K562 (cell line): Measurements from ENCODE around the gene CPNE6. TPM values are rescaled to one million over a fixed set of nuclear protein-coding genes. Genes with fewer than 3 reads are reported as not detected.
A peak's percentile ranks its signal among the peaks of the same experiment; 100 is the strongest.

ENCODE experiments used
- ATF1 ChIP-seq, 2 experiments: fragments of 450-650 bp in 1 of 2; IDR thresholded peaks; 2 replicates each; pipeline ENCODE4 v1.6.1; 2016; ENCODE audit warnings: missing compliant biosample characterization in 1 of 2, missing genetic modification characterization in 1 of 2
- CCNT2 ChIP-seq: IDR thresholded peaks from 2 replicates; pipeline ENCODE4 v1.6.1; 2011; ENCODE audit warnings: borderline replicate concordance, low read depth, mild to moderate bottlenecking, moderate library complexity, mixed read lengths, low read length; ENCODE audit not compliant: insufficient read length; ENCODE audit errors: extremely low read depth
- HNRNPH1 ChIP-seq: fragments of 200-400 bp; formaldehyde crosslinking; optimal IDR thresholded peaks from 2 replicates; pipeline ENCODE3; 2017; ENCODE audit warnings: low read depth, mild to moderate bottlenecking, low read length, moderate library complexity
- MAZ ChIP-seq, 2 experiments: fragments of 450-650 bp in 1 of 2; sonication (generic) in 1 of 2; formaldehyde crosslinking; IDR thresholded peaks in 1 of 2; conservative IDR thresholded peaks in 1 of 2; 2 replicates each; pipeline versions ENCODE4 v1.4.0 to v1.5.0; 2020; ENCODE audit warnings: mild to moderate bottlenecking in 1 of 2, missing genetic modification reagents in 1 of 2
- NFYB ChIP-seq: IDR thresholded peaks from 2 replicates; pipeline ENCODE4 v1.6.1; 2011; ENCODE audit warnings: mild to moderate bottlenecking, moderate library complexity; ENCODE audit not compliant: insufficient read length; ENCODE audit errors: extremely low read depth
- NRF1 ChIP-seq, 2 experiments: fragments of 450-650 bp; IDR thresholded peaks in 1 of 2; conservative IDR thresholded peaks in 1 of 2; 2 replicates each; pipeline ENCODE4 v1.6.1; 2014; ENCODE audit warnings: mild to moderate bottlenecking in 2 of 2
- PHTF2 ChIP-seq: fragments of 250-450 bp; sonication (Bioruptor Pico); IDR thresholded peaks from 2 replicates; pipeline ENCODE4 v1.5.0; 2021; ENCODE audit warnings: mild to moderate bottlenecking
- PTRF ChIP-seq: fragments of 450-650 bp; IDR thresholded peaks from 2 replicates; pipeline ENCODE4 v1.6.1; 2016; ENCODE audit warnings: mild to moderate bottlenecking, missing genetic modification characterization, missing compliant biosample characterization
- RNF2 ChIP-seq: sonication (generic); IDR thresholded peaks from 2 replicates; pipeline ENCODE4 v1.6.1; 2016
- SAFB ChIP-seq: fragments of 200-400 bp; formaldehyde crosslinking; IDR thresholded peaks from 2 replicates; pipeline ENCODE4 v1.6.1; 2017; ENCODE audit warnings: low read depth, low read length, borderline replicate concordance
- TAF9B ChIP-seq: fragments of 450-650 bp; IDR thresholded peaks from 2 replicates; pipeline ENCODE4 v1.6.1; 2018; ENCODE audit warnings: mild to moderate bottlenecking; ENCODE audit not compliant: partially characterized antibody
- THAP12 ChIP-seq: fragments of 250-450 bp; sonication (Bioruptor Pico); IDR thresholded peaks from 2 replicates; pipeline ENCODE4 v1.9.0; 2021; ENCODE audit warnings: mild to moderate bottlenecking, inconsistent platforms
- YY1 ChIP-seq, 3 experiments: IDR thresholded peaks; 2 replicates each; pipeline ENCODE4 v1.6.1; 2011; ENCODE audit warnings: low read length in 2 of 3, mild to moderate bottlenecking in 2 of 3, moderate library complexity in 2 of 3, borderline replicate concordance in 1 of 3, control low read depth in 1 of 3, low read depth in 1 of 3; ENCODE audit not compliant: insufficient read depth in 3 of 3, insufficient replicate concordance in 2 of 3, control insufficient read depth in 1 of 3, insufficient read length in 1 of 3; ENCODE audit errors: extremely low read depth in 1 of 3
- ZBTB17 ChIP-seq: fragments of 450-650 bp; formaldehyde crosslinking; IDR thresholded peaks from 2 replicates; pipeline ENCODE4 v1.4.0; 2020; ENCODE audit warnings: mild to moderate bottlenecking
- ZKSCAN8 ChIP-seq: fragments of 200-800 bp; sonication (Bioruptor generic); IDR thresholded peaks from 2 replicates; pipeline ENCODE4 v1.6.1; 2016; ENCODE audit warnings: missing genetic modification characterization, missing compliant biosample characterization
- ZNF277 ChIP-seq: fragments of 250-450 bp; sonication (Bioruptor Pico); IDR thresholded peaks from 2 replicates; pipeline ENCODE4 v1.8.0; 2022; ENCODE audit warnings: inconsistent platforms, mild to moderate bottlenecking, moderate library complexity, borderline replicate concordance
- ZNF589 ChIP-seq: fragments of 200-800 bp; sonication (Bioruptor generic); IDR thresholded peaks from 2 replicates; pipeline ENCODE4 v1.6.1; 2016; ENCODE audit warnings: low read depth, missing genetic modification characterization, missing compliant biosample characterization
- ZNF707 ChIP-seq: fragments of 250-450 bp; sonication (Bioruptor Pico); conservative IDR thresholded peaks from 2 replicates; pipeline ENCODE4 v1.8.0; 2022; ENCODE audit warnings: inconsistent platforms, mild to moderate bottlenecking, moderate library complexity
- polyA plus RNA-seq, 8 experiments: library from polyadenylated mRNA; depleted of rRNA in 4 of 8; stranded (reverse) in 5 of 8; unstranded in 3 of 8; fragments of >200 nt; fragmentation: Nextera tagmentation in 2 of 8; fragmentation: Illumina TruSeq in 1 of 8; extraction: Ambion mirVana in 2 of 8; extraction: Trizol in 1 of 8; gene quantifications; 2 replicates each; pipeline versions ENCODE4 v1.2.1 to v1.2.3, GENCODE V29; 2011 to 2014; ENCODE audit warnings: inconsistent platforms in 1 of 8, missing spikeins in 1 of 8
- total RNA-seq, 7 experiments: library from RNA; depleted of rRNA in 6 of 7; stranded (reverse); fragments of >200 nt in 6 of 7; fragmentation: Illumina TruSeq in 2 of 7; extraction: Trizol in 2 of 7; gene quantifications; 2 replicates each; pipeline versions ENCODE4 v1.2.1 to v1.2.3, GENCODE V29; 2011 to 2021; ENCODE audit warnings: low replicate concordance in 1 of 7
- TF ChIP-seq, protein P1 (sequence below): fragments of 450-650 bp; conservative IDR thresholded peaks from 2 replicates; pipeline ENCODE4 v1.6.1; 2016; ENCODE audit warnings: missing genetic modification characterization, low read depth, mild to moderate bottlenecking, missing compliant biosample characterization, moderate library complexity

CPNE6 gene
- total and polyA plus RNA-seq, 9 of the 15 experiments (the other 6 are each of a cell fraction or from before 2014, with no cell fraction given), result not detected

DNA sequence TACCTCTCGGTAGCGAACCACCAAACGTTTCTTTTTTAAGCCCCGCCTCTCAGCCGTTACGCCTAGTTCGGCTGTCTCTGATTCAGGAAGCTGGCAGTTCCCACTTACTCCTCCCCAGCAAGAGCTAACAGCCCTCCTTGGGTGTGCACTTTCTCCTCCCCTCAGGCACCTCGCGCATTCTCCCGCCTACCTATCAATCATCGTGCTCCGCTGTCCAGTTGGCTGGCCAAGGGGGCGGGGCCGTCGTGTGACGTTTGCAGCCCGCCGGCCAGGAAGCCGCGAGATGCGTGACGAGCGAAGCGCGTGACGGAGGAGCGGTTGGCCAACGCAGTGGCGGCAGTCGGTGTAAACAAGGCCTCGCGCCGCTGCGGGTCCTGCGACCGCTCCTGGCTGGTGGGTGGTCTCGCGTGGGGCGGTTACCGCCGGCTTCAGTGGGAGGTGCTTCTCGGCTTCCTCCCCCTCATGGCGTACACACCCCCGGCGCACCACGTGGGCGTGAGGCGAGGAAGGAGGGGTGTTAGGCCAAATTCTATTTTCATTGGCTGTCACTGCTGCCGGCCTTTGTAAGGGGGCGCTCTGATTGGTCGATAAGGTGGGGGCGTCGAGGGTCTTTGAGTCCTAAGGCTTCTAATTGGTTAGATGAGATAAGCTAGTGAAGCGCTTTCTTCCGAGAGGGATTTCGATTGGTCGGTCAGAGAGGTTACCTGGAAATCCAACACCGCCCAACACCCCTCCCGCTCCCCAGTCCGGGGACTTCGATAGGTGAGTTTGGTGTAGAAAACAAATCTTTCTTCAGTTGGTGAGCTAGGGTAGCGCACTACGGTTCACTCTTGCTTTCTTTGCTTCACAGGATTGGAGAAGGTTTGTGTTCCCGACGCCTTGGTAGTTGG lies 43.4 kb downstream of the CPNE6 start, which contains the start of the genes DCAF11 and NRL (continued):
- TF ChIP-seq THAP12 (CRISPR knock-in tag), result 0 out of 2 replicates have a peak, but pooled peaks have one; percentile 18
- no peak for TF ChIP-seq HNRNPH1
- peak; percentile 15; the same call in 1 of the 2 replicates for TF ChIP-seq ZBTB17 (CRISPR knock-in tag)
- peak; percentile 91 for TF ChIP-seq SAFB
- TF ChIP-seq ZNF589, result no peak
- TF ChIP-seq ZNF707, result no peak
- TF ChIP-seq RNF2, result peak; percentile 37; the same call in 1 of the 2 replicates
- peak; percentile 97 for TF ChIP-seq NFYB
- TF ChIP-seq, protein P1, sequence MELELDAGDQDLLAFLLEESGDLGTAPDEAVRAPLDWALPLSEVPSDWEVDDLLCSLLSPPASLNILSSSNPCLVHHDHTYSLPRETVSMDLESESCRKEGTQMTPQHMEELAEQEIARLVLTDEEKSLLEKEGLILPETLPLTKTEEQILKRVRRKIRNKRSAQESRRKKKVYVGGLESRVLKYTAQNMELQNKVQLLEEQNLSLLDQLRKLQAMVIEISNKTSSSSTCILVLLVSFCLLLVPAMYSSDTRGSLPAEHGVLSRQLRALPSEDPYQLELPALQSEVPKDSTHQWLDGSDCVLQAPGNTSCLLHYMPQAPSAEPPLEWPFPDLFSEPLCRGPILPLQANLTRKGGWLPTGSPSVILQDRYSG (tag), result no peak
- TF ChIP-seq ZNF277 (CRISPR knock-in tag), result no peak
- TF ChIP-seq ATF1 (CRISPR knock-in tag; IDR thresholded peaks at IDR 0.05), result peak; percentile 71; the same call in 1 of the 2 replicates
- TF ChIP-seq ATF1 (tag; IDR thresholded peaks at IDR 0.05), result peak; percentile 98
- peak; percentile 92 to 93 for TF ChIP-seq NRF1 (conservative IDR thresholded peaks at IDR 0.05 in 1 of 2, IDR thresholded peaks at IDR 0.05 in 1 of 2)
- no peak for TF ChIP-seq ZKSCAN8 (CRISPR knock-in tag)
- peak; percentile 5 for TF ChIP-seq TAF9B
- TF ChIP-seq MAZ (CRISPR knock-in tag; conservative IDR thresholded peaks at IDR 0.05 in 1 of 2, IDR thresholded peaks at IDR 0.05 in 1 of 2), result peak; percentile 60 to 71
- TF ChIP-seq YY1 (IDR thresholded peaks at IDR 0.05; ENCODE audit: borderline replicate concordance in 1 of 3, control insufficient read depth in 1 of 3, extremely low read depth in 1 of 3, insufficient read depth in 3 of 3, insufficient read length in 1 of 3, insufficient replicate concordance in 2 of 3, low read depth in 1 of 3, low read length in 2 of 3), result peak in 1 of 3 experiments; percentile 72
- peak; percentile 52 for TF ChIP-seq CCNT2
- no peak for TF ChIP-seq PHTF2 (CRISPR knock-in tag)
- TF ChIP-seq PTRF, result no peak
